ENCODE results near the gene KCNIP2. TPM values are rescaled to one million over a fixed set of nuclear protein-coding genes. Genes with fewer than 3 reads are reported as not detected.

KCNIP2 gene
- total RNA-seq, 1 experiment from 2014 or later = 3.0 TPM

- H3K79me1 ChIP-seq (ENCODE audit: insufficient read depth, low read depth, low read length, poor library complexity, severe bottlenecking) = no peaks in the 10 kb centered on the region
- peak overlapping the region; percentile 23 for H3K9ac ChIP-seq (ENCODE audit: extremely low read depth, insufficient read length, low read length)
- peaks cover 2% of the 10 kb centered on the region; the same call in 1 of the 2 replicates for H3K79me2 ChIP-seq (ENCODE audit: insufficient read depth, low read length)
- H3T11ph ChIP-seq (ENCODE audit: low read length) = no peak overlapping the region
- no peak overlapping the region for H2AFZ ChIP-seq (ENCODE audit: low read length)
- peaks cover 5% of the 10 kb centered on the region; the same call in 1 of the 2 replicates for H3K4me1 ChIP-seq (ENCODE audit: insufficient read depth, low read length)
- H3K27me3 ChIP-seq (ENCODE audit: insufficient read depth, low read length) = peaks cover 36% of the 10 kb centered on the region
- no peak overlapping the region for H3K18ac ChIP-seq (ENCODE audit: insufficient read length, low read depth, low read length)
- no peak overlapping the region for H4K8ac ChIP-seq (replicated peaks; ENCODE audit: insufficient read length, low read depth, low read length)
- no peak overlapping the region for H2BK12ac ChIP-seq (ENCODE audit: insufficient read length, low read depth, low read length)
- H3K9me3 ChIP-seq (ENCODE audit: control insufficient read depth, low read depth, low read length) = no peaks in the 10 kb centered on the region
- H2BK20ac ChIP-seq (ENCODE audit: low read depth, low read length, poor library complexity, severe bottlenecking) = no peak overlapping the region
- no peak overlapping the region for H2AK5ac ChIP-seq (ENCODE audit: insufficient read length, low read length)
- peak overlapping the region; percentile 61 to 86 for H3K4me3 Mint-ChIP-seq
- no peak for TF ChIP-seq CTCF (conservative IDR thresholded peaks at IDR 0.05)
- peaks cover 2% of the 10 kb centered on the region for H4K20me1 ChIP-seq (ENCODE audit: control insufficient read depth, insufficient read depth, insufficient read length)
- no peaks in the 10 kb centered on the region; a peak in 1 of 5 replicates for H3K9me3 Mint-ChIP-seq
- H3K4me1 Mint-ChIP-seq = peaks cover 44 to 67% of the 10 kb centered on the region in 2 experiments
- peaks cover 47% of the 10 kb centered on the region for H3K27me3 Mint-ChIP-seq (ENCODE audit: low read depth)
- no peak overlapping the region for H2BK120ac ChIP-seq (ENCODE audit: low read depth, low read length, poor library complexity, severe bottlenecking)
- H3K4ac ChIP-seq (ENCODE audit: low read depth, low read length) = no peak overlapping the region
- no peak overlapping the region for H4K5ac ChIP-seq (ENCODE audit: insufficient read length, low read depth, low read length)
- H3K27ac ChIP-seq (ENCODE audit: insufficient read length, low read depth, low read length) = no peak overlapping the region
- peak overlapping the region; percentile 1 to 59 (median 53); a peak in 5 of 7 replicates for H3K27ac Mint-ChIP-seq
- peak; percentile 94 for DNase-seq
- peaks cover 42% of the 10 kb centered on the region for H3K23me2 ChIP-seq (ENCODE audit: insufficient read length, low read depth, low read length, poor library complexity, severe bottlenecking)
- no peak overlapping the region for H4K91ac ChIP-seq (ENCODE audit: insufficient read length, low read depth, low read length)
- H3K23ac ChIP-seq (ENCODE audit: insufficient read length, low read depth, low read length) = no peak overlapping the region
- no peak overlapping the region; the same call in 1 of the 2 replicates for H3K14ac ChIP-seq (ENCODE audit: insufficient read depth, low read length)
- no peak overlapping the region for H3K56ac ChIP-seq (ENCODE audit: insufficient read length, low read depth, low read length)
- H3K4me2 ChIP-seq (ENCODE audit: insufficient read depth, insufficient read length, low read length) = peak overlapping the region; percentile 72
- peaks cover 6 to 9% (median 6%) of the 10 kb centered on the region in 3 experiments; a peak in 5 of 7 replicates for H3K36me3 Mint-ChIP-seq (ENCODE audit: insufficient read depth in 1 of 3, low read depth in 3 of 3)
- no CpG with 5 or more reads among the region's 58 CpGs for WGBS (ENCODE audit: extremely low coverage, insufficient read length, low lambda C conversion rate)
- no peak overlapping the region for H2BK15ac ChIP-seq (ENCODE audit: low read depth, low read length)
- H2BK5ac ChIP-seq (ENCODE audit: insufficient read length, low read length) = no peak overlapping the region
These were observed 64.6 kb downstream of the KCNIP2 start for GRCh38 chr10:101778781-101779543.

Data from H9 (cell line).